ENCODE measurements around the gene C2CD4D.

The C2CD4D gene

GRCh38 chr1:151790940-151791651 lies 48.5 kb downstream of the C2CD4D start:
- H3K4me3 ChIP-seq (ENCODE audit: low read depth, low read length), result peak overlapping the region; percentile 86

GRCh38 chr1:151790071-151790939 lies 49.3 kb downstream of the C2CD4D start, which contains the start of gene TDRKH:
TSS of gene TDRKH (minus strand) at chr1:151790500. CDS start at chr1:151783022, 7,478 bp downstream.
- H3K4me3 ChIP-seq (ENCODE audit: low read depth, low read length), result peak within 1 kb of the TSS; percentile 86
